H1 (cell line): Measurements from ENCODE around the gene KRTAP10-2. TPM values are rescaled to one million over a fixed set of nuclear protein-coding genes. Genes with fewer than 3 reads are reported as not detected.

Experiments
- CTCF ChIA-PET: fragments of 300-600 bp; sonication (Branson Sonifier 250); formaldehyde crosslinking; loops from one replicate; lab custom pipeline; 2021; ENCODE audit not compliant: partially characterized antibody; lab: Charles Lee
- POLR2A ChIA-PET: fragments of 300-600 bp; sonication (Branson Sonifier 250); formaldehyde crosslinking; loops from one replicate; lab custom pipeline; 2021; ENCODE audit warnings: inconsistent platforms; ENCODE audit not compliant: partially characterized antibody; lab: Charles Lee
- DNase-seq, 2 experiments: peaks; one replicate each; pipeline versions ENCODE4 v3.0.0 to v3.0.0-alpha.2; 2010 to 2022; ENCODE audit warnings: low spot score in 2 of 2, low read depth in 1 of 2, mixed read lengths in 1 of 2
- FAIRE-seq: peaks from 2 replicates; lab custom pipeline; 2011; peaks lifted over from hg19 to GRCh38; lab: Jason Lieb, UNC
- H2AFZ ChIP-seq: 2 replicates; pipeline ENCODE4 v1.8.1; 2012; ENCODE audit warnings: low read length, inconsistent platforms
- H2AK5ac ChIP-seq: 2 replicates; pipeline ENCODE4 v1.6.1; 2013; ENCODE audit warnings: low read depth, low read length
- H2BK120ac ChIP-seq: replicated peaks from 2 replicates; pipeline ENCODE3; 2013; ENCODE audit warnings: low read depth, low read length, inconsistent platforms
- H2BK12ac ChIP-seq: 2 replicates; pipeline ENCODE4 v1.6.1; 2013; ENCODE audit warnings: low read depth, low read length
- H2BK15ac ChIP-seq: 2 replicates; pipeline ENCODE4 v1.6.1; 2013; ENCODE audit warnings: low read length
- H2BK20ac ChIP-seq: 2 replicates; pipeline ENCODE4 v1.6.1; 2013; ENCODE audit warnings: low read length
- H2BK5ac ChIP-seq: 2 replicates; pipeline ENCODE4 v1.6.1; 2013; ENCODE audit warnings: low read depth, low read length
- H3K14ac ChIP-seq: 2 replicates; pipeline ENCODE4 v1.6.1; 2013; ENCODE audit warnings: inconsistent platforms; ENCODE audit not compliant: insufficient read length
- H3K18ac ChIP-seq: 2 replicates; pipeline ENCODE4 v1.6.1; 2013; ENCODE audit warnings: low read length; ENCODE audit errors: extremely low read depth
- H3K23ac ChIP-seq: 2 replicates; pipeline ENCODE4 v1.6.1; 2013; ENCODE audit warnings: inconsistent platforms; ENCODE audit not compliant: insufficient read length
- H3K23me2 ChIP-seq: 2 replicates; pipeline ENCODE4 v1.6.1; 2013; ENCODE audit warnings: low read depth, low read length
- H3K27ac ChIP-seq: 2 replicates; pipeline ENCODE4 v1.6.1; 2011; ENCODE audit warnings: low read depth, low read length, inconsistent platforms
- H3K27me3 ChIP-seq, 4 experiments: replicated peaks in 1 of 4; 1 replicate in 1 of 4; 2 replicates in 3 of 4; pipeline versions ENCODE4 v1.6.1 to v1.8.1; 2011 to 2013; ENCODE audit warnings: low read length in 3 of 4, mild to moderate bottlenecking in 3 of 4, inconsistent platforms in 2 of 4, mixed read lengths in 2 of 4, moderate library complexity in 1 of 4; ENCODE audit not compliant: control insufficient read depth in 3 of 4, insufficient read depth in 3 of 4; ENCODE audit errors: extremely low read depth in 1 of 4
- H3K36me3 ChIP-seq, 4 experiments: 2 replicates each; pipeline versions ENCODE4 v1.6.1 to v1.8.1; 2011 to 2013; ENCODE audit warnings: mild to moderate bottlenecking in 4 of 4, low read length in 3 of 4, moderate library complexity in 2 of 4, control low read depth in 1 of 4, inconsistent platforms in 1 of 4; ENCODE audit not compliant: insufficient read depth in 4 of 4, control insufficient read depth in 2 of 4
- H3K4ac ChIP-seq: replicated peaks from 2 replicates; pipeline ENCODE3; 2013; ENCODE audit warnings: low read length, low read depth, mixed read lengths, inconsistent platforms; ENCODE audit not compliant: insufficient read length
- H3K4me1 ChIP-seq, 4 experiments: replicated peaks in 1 of 4; 1 replicate in 1 of 4; 2 replicates in 3 of 4; pipeline versions ENCODE4 v1.6.1 to v1.8.1; 2011 to 2013; ENCODE audit warnings: low read length in 3 of 4, inconsistent platforms in 2 of 4, mixed read lengths in 1 of 4; ENCODE audit not compliant: insufficient read depth in 4 of 4, control insufficient read depth in 3 of 4
- H3K4me2 ChIP-seq, 2 experiments: 2 replicates each; pipeline versions ENCODE4 v1.6.1 to v1.8.1; 2011 to 2013; ENCODE audit warnings: low read depth in 2 of 2, low read length in 2 of 2, control low read depth in 1 of 2, inconsistent platforms in 1 of 2, mild to moderate bottlenecking in 1 of 2; ENCODE audit not compliant: insufficient read depth in 1 of 2
- H3K4me3 ChIP-seq, 4 experiments: fragments of 200-600, 300-600 bp in 1 of 4; sonication (generic), shearing (Covaris generic), sonication (Bioruptor Twin) in 1 of 4; 2 replicates each; pipeline versions ENCODE4 v1.5.1 to v1.8.1; 2011 to 2016; ENCODE audit warnings: low read length in 4 of 4, low read depth in 3 of 4, control low read depth in 2 of 4, inconsistent platforms in 2 of 4, mild to moderate bottlenecking in 2 of 4, mixed read lengths in 1 of 4, moderate library complexity in 1 of 4; ENCODE audit not compliant: insufficient read depth in 2 of 4; ENCODE audit errors: extremely low read depth in 1 of 4
- H3K56ac ChIP-seq: replicated peaks from 2 replicates; pipeline ENCODE3; 2013; ENCODE audit warnings: low read depth, mild to moderate bottlenecking, mixed read lengths, low read length, inconsistent platforms; ENCODE audit not compliant: insufficient read length
- H3K79me1 ChIP-seq: 2 replicates; pipeline ENCODE4 v1.6.1; 2013; ENCODE audit warnings: low read depth, low read length, control low read depth
- H3K79me2 ChIP-seq, 2 experiments: 2 replicates each; pipeline versions ENCODE4 v1.6.1 to v1.8.1; 2012 to 2013; ENCODE audit warnings: low read length in 2 of 2, mild to moderate bottlenecking in 2 of 2, inconsistent platforms in 1 of 2; ENCODE audit not compliant: insufficient read depth in 2 of 2, control insufficient read depth in 1 of 2
- H3K9ac ChIP-seq, 4 experiments: replicated peaks in 1 of 4; 1 replicate in 1 of 4; 2 replicates in 3 of 4; pipeline versions ENCODE4 v1.6.1 to v1.8.1; 2011 to 2013; ENCODE audit warnings: low read depth in 3 of 4, low read length in 3 of 4, control low read depth in 2 of 4, mild to moderate bottlenecking in 2 of 4, moderate library complexity in 2 of 4, inconsistent platforms in 1 of 4; ENCODE audit errors: extremely low read depth in 1 of 4
- H3K9me3 ChIP-seq, 2 experiments: 2 replicates each; pipeline versions ENCODE4 v1.6.1 to v1.8.1; 2012 to 2013; ENCODE audit warnings: mild to moderate bottlenecking in 2 of 2, moderate library complexity in 2 of 2, control low read depth in 1 of 2, inconsistent platforms in 1 of 2, low read depth in 1 of 2, low read length in 1 of 2, mixed read lengths in 1 of 2; ENCODE audit not compliant: insufficient read depth in 2 of 2
- H4K20me1 ChIP-seq, 2 experiments: replicated peaks in 1 of 2; 2 replicates each; pipeline versions ENCODE3 to v1.8.1; 2011 to 2013; ENCODE audit warnings: inconsistent platforms in 2 of 2, low read length in 2 of 2, mild to moderate bottlenecking in 1 of 2; ENCODE audit not compliant: insufficient read depth in 2 of 2, control insufficient read depth in 1 of 2
- H4K5ac ChIP-seq: 2 replicates; pipeline ENCODE4 v1.6.1; 2013; ENCODE audit warnings: low read length, low read depth, mixed read lengths, inconsistent platforms; ENCODE audit not compliant: insufficient read length
- H4K8ac ChIP-seq: 2 replicates; pipeline ENCODE4 v1.8.0; 2013; ENCODE audit warnings: mild to moderate bottlenecking, moderate library complexity, low read length, inconsistent platforms; ENCODE audit not compliant: insufficient read depth; ENCODE audit errors: extremely low read depth
- H4K91ac ChIP-seq: replicated peaks from 2 replicates; pipeline ENCODE3; 2013; ENCODE audit warnings: low read length, mixed read lengths, inconsistent platforms; ENCODE audit not compliant: insufficient read length
- ASH2L ChIP-seq: fragments of 200-600, 300-600 bp; sonication (generic); IDR thresholded peaks from one replicate; pipeline ENCODE4 v1.7.1; 2017; ENCODE audit warnings: low read length
- BACH1 ChIP-seq: IDR thresholded peaks from 2 replicates; pipeline ENCODE4 v1.6.1; 2012; ENCODE audit warnings: low read length, improper control_type of control experiment
- CBX8 ChIP-seq: fragments of 300-800, 300-1000 bp; sonication (generic); IDR thresholded peaks from 2 replicates; pipeline ENCODE4 v1.7.1; 2016; ENCODE audit warnings: low read depth, low read length, borderline replicate concordance
- EP300 ChIP-seq, 2 experiments: IDR thresholded peaks; 1 replicate in 1 of 2; 2 replicates in 1 of 2; pipeline ENCODE4 v1.6.1; 2011 to 2012; ENCODE audit warnings: low read depth in 2 of 2, low read length in 2 of 2, mild to moderate bottlenecking in 2 of 2, borderline replicate concordance in 1 of 2, inconsistent platforms in 1 of 2, moderate library complexity in 1 of 2
- FOSL1 ChIP-seq: IDR thresholded peaks from 2 replicates; pipeline ENCODE4 v1.6.1; 2011; ENCODE audit warnings: mild to moderate bottlenecking, low read depth, low read length, moderate library complexity; ENCODE audit not compliant: insufficient read depth
- GTF2F1 ChIP-seq: IDR thresholded peaks from 2 replicates; pipeline ENCODE4 v1.6.1; 2012; ENCODE audit warnings: low read depth, low read length, improper control_type of control experiment, borderline replicate concordance
- RNF2 ChIP-seq: fragments of 200-900, 300-1000 bp; sonication (generic); IDR thresholded peaks from 2 replicates; pipeline ENCODE4 v1.7.1; 2016; ENCODE audit warnings: borderline replicate concordance, low read depth, mild to moderate bottlenecking, antibody characterized with exemption, low read length; ENCODE audit not compliant: poor library complexity, severe bottlenecking; ENCODE audit errors: missing control alignments
- SAP30 ChIP-seq: fragments of 300-600 bp; sonication (generic); IDR thresholded peaks from 2 replicates; pipeline ENCODE4 v1.7.1; 2012; ENCODE audit warnings: low read length, moderate library complexity, mild to moderate bottlenecking, inconsistent platforms; ENCODE audit not compliant: insufficient read depth, insufficient replicate concordance
- SIRT6 ChIP-seq: IDR thresholded peaks from one replicate; pipeline ENCODE4 v1.7.1; 2012; ENCODE audit warnings: low read length, inconsistent platforms
- SIX5 ChIP-seq: IDR thresholded peaks from 2 replicates; pipeline ENCODE4 v1.6.1; 2011; ENCODE audit warnings: mild to moderate bottlenecking, low read depth, low read length
- SP1 ChIP-seq: IDR thresholded peaks from 2 replicates; pipeline ENCODE4 v1.6.1; 2011; ENCODE audit warnings: low read depth, low read length
- TBP ChIP-seq: IDR thresholded peaks from 2 replicates; pipeline ENCODE4 v1.6.1; 2011; ENCODE audit warnings: low read depth, low read length, improper control_type of control experiment
- WGBS, 2 experiments: shearing (Covaris generic) in 1 of 2; methylation state at CpG; one replicate each; pipeline versions ENCODE4 v1.1.6 to v1.1.7; 2013 to 2015; ENCODE audit warnings: low lambda C conversion rate in 2 of 2, mixed read lengths in 2 of 2, inconsistent platforms in 1 of 2, low coverage in 1 of 2, missing lambda C conversion rate in 1 of 2; ENCODE audit not compliant: insufficient replicate concordance in 2 of 2, insufficient coverage in 1 of 2, insufficient read length in 1 of 2; ENCODE audit errors: extremely low coverage in 1 of 2, missing lambda C conversion rate in 1 of 2; 5-methylcytosine and 5-hydroxymethylcytosine counted together
- polyA plus RNA-seq, 7 experiments: library from polyadenylated mRNA; depleted of rRNA in 3 of 7; stranded (reverse) in 5 of 7; unstranded in 2 of 7; fragments of >200 nt in 5 of 7; fragments of 200-250 nt in 2 of 7; gene quantifications; 1 replicate in 5 of 7; 2 replicates in 1 of 7; 4 replicates in 1 of 7; pipeline versions ENCODE4 v1.2.1 to v1.2.3, GENCODE V29; 2011 to 2013; ENCODE audit warnings: missing spikeins in 2 of 7, mixed read lengths in 2 of 7
- total RNA-seq: library from RNA; stranded (reverse); fragmentation: NEBNext Ultra II Directional; extraction: Animal tissue kit (Norgen Biotek cat#: 25700); gene quantifications from 2 replicates; pipeline ENCODE4 v1.2.1, GENCODE V29; 2021

The KRTAP10-2 gene
- total and polyA plus RNA-seq, 2 of the 8 experiments (the other 6 are each of a cell fraction or from before 2014, with no cell fraction given), result 0.11 TPM; not detected in 1

DNA sequence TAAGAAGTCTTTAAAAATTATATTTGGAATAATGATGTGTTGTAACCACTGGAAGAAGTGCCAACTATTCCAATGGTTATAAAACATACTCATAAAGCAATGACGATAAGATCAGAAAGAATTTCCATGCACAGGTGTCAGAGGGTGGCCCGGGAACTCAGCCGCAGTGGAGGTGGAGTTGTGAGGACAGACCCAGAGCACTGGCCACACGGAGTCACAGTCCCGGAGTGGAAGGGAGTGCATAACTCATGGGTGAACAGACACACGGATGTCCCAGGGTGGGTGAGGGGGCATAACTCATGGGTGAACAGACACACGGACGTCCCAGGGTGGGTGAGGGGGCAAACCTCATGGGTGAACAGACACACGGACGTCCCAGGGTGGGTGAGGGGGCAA is 24.7 kb upstream of the KRTAP10-2 start:
- Histone ChIP-seq H3K4me3 (no peak overlapping the region), H3K79me2 (no peaks in the 10 kb centered on the region), H4K20me1 (no peaks in the 10 kb centered on the region), H3K4me2 (no peak overlapping the region), H3K23me2 (no peaks in the 10 kb centered on the region; the same call in 1 of the 2 replicates), H3K4ac (no peak overlapping the region), H2BK5ac (no peak overlapping the region), H3K4me1 (peaks cover 0 to 8% (median 0%) of the 10 kb centered on the region in 4 experiments; a peak in 1 of 7 replicates), H3K56ac (no peak overlapping the region), H3K79me1 (no peaks in the 10 kb centered on the region), H3K9me3 (peaks cover 11 to 13% of the 10 kb centered on the region in 2 experiments; a peak in 3 of 4 replicates), H3K23ac (no peak overlapping the region), H3K18ac (no peak overlapping the region), H2BK20ac (no peak overlapping the region), H4K8ac (no peak overlapping the region), H2BK12ac (no peak overlapping the region), H4K5ac (no peak overlapping the region), H2BK120ac (no peak overlapping the region), H3K27ac (no peak overlapping the region), H3K27me3 (no peaks in the 10 kb centered on the region; a peak in 1 of 7 replicates), H2BK15ac (no peak overlapping the region), H4K91ac (no peak overlapping the region), H2AFZ (no peak overlapping the region), H3K9ac (no peak overlapping the region), H3K14ac (no peak overlapping the region), H2AK5ac (no peak overlapping the region), H3K36me3 (no peaks in the 10 kb centered on the region)
- FAIRE-seq (no peak), DNase-seq (no peak)
- POLR2A ChIA-PET, result no interaction called here
- 94% methylated on average over 10 of the region's 10 CpGs; no CpG with 5 or more reads in 1 of the 2 experiments for WGBS, 2 experiments
- CTCF ChIA-PET, result no interaction called here
- TF ChIP-seq SIRT6 (no peak), TBP (no peak), SIX5 (no peak), CBX8 (no peak), BACH1 (no peak), EP300 (IDR thresholded peaks at IDR 0.05; ENCODE audit: borderline replicate concordance in 1 of 2, low read depth in 2 of 2, low read length in 2 of 2) (no peak), FOSL1 (no peak), GTF2F1 (no peak), SAP30 (no peak), ASH2L (no peak), RNF2 (no peak), SP1 (no peak)
